Measurements from ENCODE around the gene C20orf96.
"Not testable (repeated sequence)": the region's sequence is repeated elsewhere in the genome, so short reads cannot be mapped to it uniquely, and the experiment has no call there.

C20orf96 gene

GRCh38 chr20:263701-264100 lies 26.8 kb downstream of the C20orf96 start:
- no peak for DNase-seq (ENCODE audit: extremely low read depth, insufficient read length)
- Histone ChIP-seq H3K4me3 (replicated peaks; ENCODE audit: low read depth, low read length) (no peak overlapping the region), H3K36me3 (ENCODE audit: control insufficient read depth, insufficient read depth, low read length) (no peaks in the 10 kb centered on the region), H3K27me3 (replicated peaks; ENCODE audit: control insufficient read depth, insufficient read depth, low read length) (no peaks in the 10 kb centered on the region)
- no peak for TF ChIP-seq CTCF (IDR thresholded peaks at IDR 0.05; ENCODE audit: insufficient read depth, low read length, poor library complexity, severe bottlenecking)

GRCh38 chr20:259981-260380 lies 30.6 kb downstream of the C20orf96 start:
- no peak overlapping the region for H3K4me3 ChIP-seq (replicated peaks; ENCODE audit: low read depth, low read length)
- H3K27me3 ChIP-seq (replicated peaks; ENCODE audit: control insufficient read depth, insufficient read depth, low read length), result no peaks in the 10 kb centered on the region
- no peaks in the 10 kb centered on the region for H3K36me3 ChIP-seq (ENCODE audit: control insufficient read depth, insufficient read depth, low read length)
- no peak for DNase-seq (ENCODE audit: extremely low read depth, insufficient read length)
- TF ChIP-seq CTCF (IDR thresholded peaks at IDR 0.05; ENCODE audit: insufficient read depth, low read length, poor library complexity, severe bottlenecking), result no peak

GRCh38 chr20:258963-259362 lies 31.6 kb downstream of the C20orf96 start:
- peak; percentile 31 for TF ChIP-seq CTCF (IDR thresholded peaks at IDR 0.05; ENCODE audit: insufficient read depth, low read length, poor library complexity, severe bottlenecking)
- DNase-seq (ENCODE audit: extremely low read depth, insufficient read length), result no peak
- no peaks in the 10 kb centered on the region for H3K27me3 ChIP-seq (replicated peaks; ENCODE audit: control insufficient read depth, insufficient read depth, low read length)
- no peaks in the 10 kb centered on the region for H3K36me3 ChIP-seq (ENCODE audit: control insufficient read depth, insufficient read depth, low read length)
- no peak overlapping the region for H3K4me3 ChIP-seq (replicated peaks; ENCODE audit: low read depth, low read length)

GRCh38 chr20:258269-258858 lies 32.2 kb downstream of the C20orf96 start:
- no peaks in the 10 kb centered on the region for H3K27me3 ChIP-seq (replicated peaks; ENCODE audit: control insufficient read depth, insufficient read depth, low read length)
- no peak for DNase-seq (ENCODE audit: extremely low read depth, insufficient read length)
- no peak overlapping the region for H3K4me3 ChIP-seq (replicated peaks; ENCODE audit: low read depth, low read length)
- TF ChIP-seq CTCF (IDR thresholded peaks at IDR 0.05; ENCODE audit: insufficient read depth, low read length, poor library complexity, severe bottlenecking), result no peak
- H3K36me3 ChIP-seq (ENCODE audit: control insufficient read depth, insufficient read depth, low read length), result no peaks in the 10 kb centered on the region

- no peaks in the 10 kb centered on the region for H3K27me3 ChIP-seq (replicated peaks; ENCODE audit: control insufficient read depth, insufficient read depth, low read length)
- DNase-seq (ENCODE audit: extremely low read depth, insufficient read length), result no peak
- no peak within 1 kb of the TSS for H3K4me3 ChIP-seq (replicated peaks; ENCODE audit: low read depth, low read length)
- H3K36me3 ChIP-seq (ENCODE audit: control insufficient read depth, insufficient read depth, low read length), result no peaks in the 10 kb centered on the region
- no peak for TF ChIP-seq CTCF (IDR thresholded peaks at IDR 0.05; ENCODE audit: insufficient read depth, low read length, poor library complexity, severe bottlenecking)
These were observed 33.1 kb downstream of the C20orf96 start, which contains the start of gene DEFB132 for GRCh38 chr20:257419-257818. Gene DEFB132, plus strand, starts transcription at chr20:257724. Its CDS starts 55 bp downstream, at chr20:257779.

- not testable (repeated sequence) for H3K27me3 ChIP-seq (replicated peaks; ENCODE audit: control insufficient read depth, insufficient read depth, low read length); H3K36me3 ChIP-seq (ENCODE audit: control insufficient read depth, insufficient read depth, low read length); H3K4me3 ChIP-seq (replicated peaks; ENCODE audit: low read depth, low read length); DNase-seq (ENCODE audit: extremely low read depth, insufficient read length)
These were observed 37.1 kb downstream of the C20orf96 start for GRCh38 chr20:253447-253846.

Measured in GM06990 (cell line).